CD8-positive, alpha-beta memory T cell (primary cell): ENCODE measurements around the gene NT5E. TPM values are rescaled to one million over a fixed set of nuclear protein-coding genes. Genes with fewer than 3 reads are reported as not detected.

Experiments used
- CTCF ChIA-PET: fragments of 350-600 bp; sonication (Branson Sonifier 250); formaldehyde crosslinking; loops from one replicate; lab custom pipeline; 2021; ENCODE audit warnings: antibody characterized with exemption; lab: Charles Lee
- POLR2A ChIA-PET: fragments of 350-600 bp; sonication (Branson Sonifier 250); formaldehyde crosslinking; loops from one replicate; lab custom pipeline; 2021; ENCODE audit warnings: antibody characterized with exemption; lab: Charles Lee
- DNase-seq, 5 donors: peaks; one replicate each; pipeline versions ENCODE4 v3.0.0 to v3.0.0-alpha.2; 2020 to 2022; ENCODE audit warnings: mixed read lengths in 1 of 5
- H3K27ac ChIP-seq: one replicate; pipeline ENCODE4 v1.7.0; 2013; ENCODE audit warnings: low read depth, mild to moderate bottlenecking, low read length, moderate library complexity
- H3K27me3 ChIP-seq: 2 replicates; pipeline ENCODE4 v1.7.0; 2013; ENCODE audit warnings: low read length, mild to moderate bottlenecking; ENCODE audit not compliant: insufficient read depth, poor library complexity, severe bottlenecking
- H3K36me3 ChIP-seq: 2 replicates; pipeline ENCODE4 v1.7.0; 2013; ENCODE audit warnings: mild to moderate bottlenecking, low read length, moderate library complexity; ENCODE audit not compliant: insufficient read depth
- H3K4me1 ChIP-seq: 2 replicates; pipeline ENCODE4 v1.7.0; 2013; ENCODE audit warnings: mild to moderate bottlenecking, low read length, moderate library complexity; ENCODE audit not compliant: insufficient read depth
- H3K4me3 ChIP-seq: 2 replicates; pipeline ENCODE4 v1.7.0; 2013; ENCODE audit warnings: mild to moderate bottlenecking, low read length
- H3K9me3 ChIP-seq: 2 replicates; pipeline ENCODE4 v1.7.0; 2013; ENCODE audit warnings: mild to moderate bottlenecking, low read length
- H3K27ac Mint-ChIP-seq, 8 donors: one replicate each; pipeline ENCODE4 v1.8.0; 2020 to 2021; ENCODE audit warnings: mixed read lengths in 8 of 8, mild to moderate bottlenecking in 6 of 8, inconsistent platforms in 3 of 8, moderate library complexity in 3 of 8
- H3K27me3 Mint-ChIP-seq, 2 donors: one replicate each; pipeline ENCODE4 v1.8.0; 2020 to 2021; ENCODE audit warnings: mixed read lengths in 2 of 2, mild to moderate bottlenecking in 1 of 2, moderate library complexity in 1 of 2
- H3K36me3 Mint-ChIP-seq, 3 donors: one replicate each; pipeline ENCODE4 v1.8.0; 2020 to 2021; ENCODE audit warnings: mixed read lengths in 3 of 3, inconsistent platforms in 1 of 3, mild to moderate bottlenecking in 1 of 3
- H3K4me1 Mint-ChIP-seq, 3 donors: one replicate each; pipeline ENCODE4 v1.8.0; 2020 to 2021; ENCODE audit warnings: mixed read lengths in 3 of 3, inconsistent platforms in 1 of 3, mild to moderate bottlenecking in 1 of 3
- H3K4me3 Mint-ChIP-seq, 7 donors: one replicate each; pipeline ENCODE4 v1.8.0; 2020 to 2021; ENCODE audit warnings: mixed read lengths in 7 of 7, mild to moderate bottlenecking in 6 of 7, moderate library complexity in 4 of 7, inconsistent platforms in 2 of 7
- H3K9me3 Mint-ChIP-seq, 5 donors: one replicate each; pipeline ENCODE4 v1.8.0; 2020 to 2022; ENCODE audit warnings: mixed read lengths in 5 of 5, mild to moderate bottlenecking in 3 of 5, moderate library complexity in 2 of 5, inconsistent platforms in 1 of 5
- polyA plus RNA-seq: library from polyadenylated mRNA; unstranded; fragments of 300-500 nt; fragmentation: Illumina TruSeq; gene quantifications from one replicate; pipeline ENCODE4 v1.2.3, GENCODE V29; 2021
- total RNA-seq, 2 experiments: library from RNA; stranded (reverse); gene quantifications; one replicate each; pipeline ENCODE4 v1.2.3, GENCODE V29; 2021

The NT5E gene
- total and polyA plus RNA-seq, 3 experiments from 2014 or later, result 14.8 to 32.7 (median 15.4) TPM

- POLR2A ChIA-PET, result no interaction called here
- DNase-seq, result no peak
- H3K27me3 Mint-ChIP-seq, result no peaks in the 10 kb centered on the region
- Histone ChIP-seq H3K4me3 (no peak overlapping the region), H3K27ac (no peak overlapping the region), H3K36me3 (no peaks in the 10 kb centered on the region), H3K9me3 (no peaks in the 10 kb centered on the region), H3K4me1 (peaks cover 18% of the 10 kb centered on the region), H3K27me3 (no peaks in the 10 kb centered on the region)
- CTCF ChIA-PET, result interaction anchor here (0.7 to 4.4 kb wide), 2 partner anchors 15 to 113 kb away, joined by 3 to 18 read pairs; no protein-coding TSS in a partner anchor
- no peak overlapping the region for H3K27ac Mint-ChIP-seq
- H3K4me3 Mint-ChIP-seq, result no peak overlapping the region
- H3K36me3 Mint-ChIP-seq, result peaks cover 0 to 39% (median 7%) of the 10 kb centered on the region in 3 donors
- H3K9me3 Mint-ChIP-seq, result no peaks in the 10 kb centered on the region
- peaks cover 24 to 50% (median 28%) of the 10 kb centered on the region in 3 donors for H3K4me1 Mint-ChIP-seq
Observed at GRCh38 chr6:85468326-85468725, 18.4 kb downstream of the NT5E start.

GRCh38 chr6:85469276-85470022, 19.6 kb downstream of the NT5E start:
- Mint-ChIP-seq H3K36me3 (peaks cover 0 to 46% (median 7%) of the 10 kb centered on the region in 3 donors), H3K27me3 (no peaks in the 10 kb centered on the region), H3K4me3 (no peak overlapping the region), H3K9me3 (no peaks in the 10 kb centered on the region), H3K4me1 (peaks cover 16 to 38% (median 17%) of the 10 kb centered on the region in 3 donors), H3K27ac (no peak overlapping the region)
- Histone ChIP-seq H3K36me3 (no peaks in the 10 kb centered on the region), H3K27ac (no peak overlapping the region), H3K27me3 (no peaks in the 10 kb centered on the region), H3K4me3 (no peak overlapping the region), H3K4me1 (peaks cover 16% of the 10 kb centered on the region), H3K9me3 (no peaks in the 10 kb centered on the region)
- ChIA-PET POLR2A (no interaction called here), CTCF (interaction anchor here (1.1 to 4.4 kb wide), 2 partner anchors 12 to 14 kb away, joined by 4 to 18 read pairs; no protein-coding TSS in a partner anchor)
- no peak for DNase-seq

DNA sequence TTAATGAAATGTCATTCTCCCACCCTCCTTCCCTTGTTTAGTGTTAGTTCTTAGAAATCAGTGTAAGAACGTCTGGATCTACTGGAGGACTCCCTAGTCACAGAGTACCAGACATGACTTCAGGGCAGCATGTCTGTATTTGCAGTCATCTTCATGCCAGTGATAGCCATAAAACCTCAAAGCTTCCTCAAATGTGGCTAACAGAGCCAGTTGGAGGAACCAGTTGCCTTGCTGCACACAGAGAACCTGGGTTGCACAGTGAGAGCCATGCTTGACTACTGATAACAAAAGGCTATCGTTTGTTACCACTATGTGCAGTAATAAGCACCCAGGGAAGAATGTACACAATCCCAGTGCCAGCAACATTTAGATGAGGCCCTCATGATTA, 20.1 kb downstream of the NT5E start:
- Mint-ChIP-seq H3K4me3 (no peak overlapping the region), H3K4me1 (peaks cover 11 to 33% (median 11%) of the 10 kb centered on the region in 3 donors), H3K27me3 (no peaks in the 10 kb centered on the region), H3K36me3 (peaks cover 0 to 47% (median 7%) of the 10 kb centered on the region in 3 donors), H3K9me3 (no peaks in the 10 kb centered on the region), H3K27ac (no peak overlapping the region)
- Histone ChIP-seq H3K4me1 (peaks cover 11% of the 10 kb centered on the region), H3K36me3 (no peaks in the 10 kb centered on the region), H3K27me3 (no peaks in the 10 kb centered on the region), H3K27ac (no peak overlapping the region), H3K4me3 (no peak overlapping the region), H3K9me3 (no peaks in the 10 kb centered on the region)
- CTCF ChIA-PET, result interaction anchor here (4.4 kb wide), 1 partner anchor 13 kb away, joined by 18 read pairs; no protein-coding TSS in a partner anchor
- POLR2A ChIA-PET, result no interaction called here
- DNase-seq, result no peak

GRCh38 chr6:85472744-85473143, 22.9 kb downstream of the NT5E start:
- CTCF ChIA-PET, result interaction anchor here (2.3 kb wide), 1 partner anchor 10 kb away, joined by 10 read pairs; no protein-coding TSS in a partner anchor

GRCh38 chr6:85473748-85474147, 23.9 kb downstream of the NT5E start:
- Mint-ChIP-seq H3K36me3 (peaks cover 0 to 53% (median 0%) of the 10 kb centered on the region in 3 donors), H3K27me3 (no peaks in the 10 kb centered on the region), H3K4me3 (no peak overlapping the region), H3K4me1 (peaks cover 0 to 12% (median 0%) of the 10 kb centered on the region in 3 donors), H3K27ac (no peak overlapping the region), H3K9me3 (no peaks in the 10 kb centered on the region)
- no peak overlapping the region for H3K27ac ChIP-seq
- H3K4me3 ChIP-seq, result no peak overlapping the region
- DNase-seq, result no peak
- no peaks in the 10 kb centered on the region for H3K27me3 ChIP-seq
- ChIA-PET CTCF (interaction anchor here (2.3 kb wide), 1 partner anchor 9 kb away, joined by 10 read pairs; no protein-coding TSS in a partner anchor), POLR2A (no interaction called here)
- no peaks in the 10 kb centered on the region for H3K9me3 ChIP-seq
- no peaks in the 10 kb centered on the region for H3K4me1 ChIP-seq
- no peaks in the 10 kb centered on the region for H3K36me3 ChIP-seq

More at GRCh38 chr6:85472744-85473143, 22.9 kb downstream of the NT5E start:
- no peaks in the 10 kb centered on the region for H3K9me3 Mint-ChIP-seq
- peaks cover 0 to 14% (median 0%) of the 10 kb centered on the region in 3 donors for H3K4me1 Mint-ChIP-seq
- Histone ChIP-seq H3K4me3 (no peak overlapping the region), H3K27me3 (no peaks in the 10 kb centered on the region), H3K4me1 (no peaks in the 10 kb centered on the region), H3K27ac (no peak overlapping the region), H3K9me3 (no peaks in the 10 kb centered on the region), H3K36me3 (no peaks in the 10 kb centered on the region)
- H3K4me3 Mint-ChIP-seq, result no peak overlapping the region
- no peak overlapping the region for H3K27ac Mint-ChIP-seq
- POLR2A ChIA-PET, result no interaction called here
- DNase-seq, result no peak
- H3K27me3 Mint-ChIP-seq, result no peaks in the 10 kb centered on the region
- peaks cover 0 to 58% (median 7%) of the 10 kb centered on the region in 3 donors for H3K36me3 Mint-ChIP-seq

DNA sequence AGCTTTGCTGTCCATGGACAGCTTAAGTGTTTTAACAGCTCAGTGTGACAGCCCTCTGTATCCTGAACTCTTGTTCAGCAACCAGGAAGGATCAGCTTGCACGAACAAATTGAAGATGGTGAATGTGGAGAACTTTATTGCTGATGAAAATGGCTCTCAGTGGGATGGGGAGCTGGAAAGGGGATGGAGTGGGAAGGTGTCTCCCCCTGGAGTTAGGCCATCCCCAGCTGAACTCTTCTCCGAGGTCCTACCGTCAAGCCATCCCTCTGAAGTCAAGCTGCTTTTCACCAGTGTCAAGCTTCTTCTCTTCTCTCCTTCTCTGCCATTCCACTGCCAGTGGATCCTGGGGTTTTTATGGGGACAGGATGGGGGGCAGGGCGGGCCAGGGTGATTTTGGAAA, 26.6 kb downstream of the NT5E start:
- CTCF ChIA-PET, result interaction anchor here (0.6 kb wide), 1 partner anchor 122 kb away, joined by 3 read pairs; no protein-coding TSS in a partner anchor

DNA sequence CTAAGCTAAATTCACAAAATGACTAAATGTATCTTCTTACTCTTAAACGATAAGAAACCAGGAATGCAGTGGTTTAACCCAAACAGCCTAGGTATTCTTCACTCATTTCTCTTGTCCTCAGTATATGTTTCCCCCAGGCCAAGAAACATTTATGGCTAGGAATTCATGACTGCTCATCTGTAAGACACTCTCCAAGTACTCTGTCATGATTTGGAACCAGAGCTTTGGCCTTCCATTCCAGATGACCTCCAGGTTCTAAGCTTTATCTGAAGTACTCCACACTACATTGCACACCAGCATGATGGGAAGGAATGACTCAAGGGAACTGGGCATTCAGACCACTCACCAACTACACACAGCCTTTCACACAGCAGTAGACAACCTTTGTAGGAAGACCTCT, 29.3 kb downstream of the NT5E start:
- no peak overlapping the region for H3K4me3 Mint-ChIP-seq
- ChIA-PET CTCF (interaction anchor here (7.6 kb wide), 1 partner anchor 25 kb away, joined by 115 read pairs; the partner anchor contains the start of gene NT5E), POLR2A (no interaction called here)
- no peak overlapping the region for H3K27ac Mint-ChIP-seq
- peaks cover 2 to 3% of the 10 kb centered on the region in 2 donors for H3K27me3 Mint-ChIP-seq
- no peak for DNase-seq
- H3K27me3 ChIP-seq, result no peaks in the 10 kb centered on the region
- peaks cover 0 to 27% (median 2%) of the 10 kb centered on the region in 3 donors for H3K36me3 Mint-ChIP-seq
- H3K4me1 ChIP-seq, result no peaks in the 10 kb centered on the region
- no peaks in the 10 kb centered on the region for H3K9me3 Mint-ChIP-seq
- H3K4me1 Mint-ChIP-seq, result peaks cover 12 to 22% (median 15%) of the 10 kb centered on the region in 3 donors
- no peak overlapping the region for H3K4me3 ChIP-seq
- H3K36me3 ChIP-seq, result no peaks in the 10 kb centered on the region
- H3K27ac ChIP-seq, result no peak overlapping the region
- H3K9me3 ChIP-seq, result no peaks in the 10 kb centered on the region

More for the DNA sequence above, 26.6 kb downstream of the NT5E start:
- Mint-ChIP-seq H3K4me1 (peaks cover under 1 to 5% (median under 1%) of the 10 kb centered on the region in 3 donors), H3K27ac (no peak overlapping the region), H3K9me3 (no peaks in the 10 kb centered on the region), H3K27me3 (peaks cover 0 to 3% of the 10 kb centered on the region in 2 donors), H3K36me3 (peaks cover 0 to 45% (median 2%) of the 10 kb centered on the region in 3 donors), H3K4me3 (no peak overlapping the region)
- Histone ChIP-seq H3K27ac (no peak overlapping the region), H3K4me3 (no peak overlapping the region), H3K4me1 (no peaks in the 10 kb centered on the region), H3K9me3 (no peaks in the 10 kb centered on the region), H3K36me3 (no peaks in the 10 kb centered on the region), H3K27me3 (no peaks in the 10 kb centered on the region)
- no peak for DNase-seq
- POLR2A ChIA-PET, result no interaction called here
